Measurements from ENCODE around the gene SH3PXD2A.
A peak's percentile ranks its signal among the peaks of the same experiment; 100 is the strongest.

Gene SH3PXD2A

DNA sequence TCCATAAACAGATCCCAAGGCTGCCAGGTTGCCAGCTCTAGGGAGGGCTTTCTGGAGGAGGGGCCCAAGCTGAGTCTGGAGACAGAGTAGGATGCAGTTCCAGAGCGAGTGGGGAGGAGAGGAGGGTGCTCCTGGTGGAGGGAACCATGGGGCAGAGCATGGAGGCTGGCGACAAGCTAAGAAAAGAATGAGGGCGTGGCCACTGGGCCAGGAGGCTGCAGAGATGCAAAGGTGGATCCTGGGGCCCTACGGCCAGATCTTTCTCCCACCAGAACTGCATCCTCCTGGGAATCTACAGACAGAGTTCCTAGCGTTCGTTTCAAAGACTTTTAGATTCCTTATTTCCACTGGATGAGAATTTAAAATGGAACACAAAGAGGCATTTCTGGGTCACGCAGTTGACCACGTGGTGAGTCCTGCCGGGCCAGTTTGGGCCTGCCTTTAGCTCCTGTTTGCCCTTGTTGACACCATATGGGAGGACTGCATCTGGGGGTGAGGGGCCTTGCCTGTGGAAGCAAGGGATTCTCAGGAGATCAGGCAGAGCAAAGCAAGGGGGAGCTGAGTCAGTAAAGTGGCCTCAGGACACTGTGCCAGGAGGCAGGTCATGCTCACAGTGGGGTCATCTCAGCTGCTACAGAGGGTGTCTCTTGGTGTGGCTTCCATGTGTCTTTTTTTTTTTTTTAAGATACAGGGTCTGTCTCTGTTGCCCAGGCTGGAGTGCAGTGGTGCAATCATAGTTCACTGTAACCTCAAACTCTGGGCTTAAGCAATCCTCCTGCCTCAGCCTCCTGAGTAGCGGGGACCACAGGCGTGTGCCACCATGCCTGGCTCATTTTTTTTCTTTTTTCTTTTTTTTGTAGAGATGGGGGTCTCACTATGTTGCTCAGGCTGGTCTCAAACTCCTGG is 137.8 kb downstream of the SH3PXD2A start:
- no peak for DNase-seq

DNA sequence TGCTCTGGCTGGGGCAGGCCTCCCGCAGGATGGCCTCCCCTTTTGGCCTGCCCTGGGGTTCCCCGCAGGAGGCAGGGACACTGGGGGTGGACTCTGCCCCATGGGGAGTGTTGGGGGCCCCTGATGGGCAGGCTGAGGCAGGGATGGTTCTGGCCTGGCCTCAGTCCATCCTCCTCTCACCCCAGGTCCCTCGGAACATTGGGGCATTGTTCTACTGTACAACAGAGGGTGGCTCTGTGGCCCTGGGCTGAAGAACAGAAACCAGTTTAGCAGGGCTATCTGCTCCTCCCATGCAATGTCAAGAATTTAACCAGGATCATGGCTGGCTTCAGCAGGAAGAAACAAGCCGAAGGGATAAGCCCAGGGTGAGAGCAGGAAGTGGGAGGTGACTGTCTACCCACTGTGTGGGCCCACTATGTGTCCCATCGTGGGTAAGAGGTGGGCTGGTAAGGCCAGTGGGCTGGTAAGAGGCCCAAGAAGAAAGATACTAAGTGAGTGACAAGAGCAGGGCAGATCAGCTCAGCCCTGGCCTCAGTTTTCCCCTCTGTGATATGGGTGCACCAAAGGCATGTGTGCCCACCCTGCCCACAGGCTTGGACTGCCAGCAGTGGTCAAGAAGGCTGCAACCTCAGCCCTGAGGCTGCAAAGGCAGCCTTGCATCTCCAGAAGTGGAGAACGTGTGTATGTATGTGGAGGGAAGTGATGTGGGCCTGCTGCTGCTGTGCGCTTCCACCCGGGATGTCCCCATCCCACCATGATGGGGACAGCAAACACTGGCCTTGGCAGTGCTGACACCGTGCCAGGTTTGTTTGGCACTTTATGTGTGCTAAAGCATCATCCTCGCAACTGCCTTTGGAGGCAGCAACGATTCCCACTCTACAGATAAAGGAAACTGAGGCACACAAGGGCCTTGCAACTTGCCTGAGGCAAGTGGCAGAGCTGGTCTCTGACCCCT is 138.9 kb downstream of the SH3PXD2A start:
- peak; percentile 78 for DNase-seq

DNA sequence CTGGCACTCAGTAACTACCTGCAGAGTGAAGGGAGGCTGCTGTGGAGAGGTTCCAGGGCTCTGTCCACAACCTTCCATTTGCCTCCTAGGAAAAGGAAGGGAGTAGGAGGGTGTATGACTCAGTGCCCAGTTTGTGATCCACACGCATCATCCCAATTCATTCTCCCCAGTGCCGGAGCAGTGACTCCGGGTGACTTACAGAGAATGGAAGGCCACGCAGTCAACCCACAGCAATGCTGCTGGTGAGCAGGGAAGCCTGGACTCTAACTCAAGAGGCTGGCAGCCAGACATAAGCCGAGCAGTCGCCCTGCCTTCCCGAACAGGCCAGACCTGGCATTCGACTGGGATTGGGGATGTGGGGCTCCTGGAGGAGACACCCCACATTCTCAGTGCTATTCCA is 139.9 kb downstream of the SH3PXD2A start:
- DNase-seq, result no peak

DNA sequence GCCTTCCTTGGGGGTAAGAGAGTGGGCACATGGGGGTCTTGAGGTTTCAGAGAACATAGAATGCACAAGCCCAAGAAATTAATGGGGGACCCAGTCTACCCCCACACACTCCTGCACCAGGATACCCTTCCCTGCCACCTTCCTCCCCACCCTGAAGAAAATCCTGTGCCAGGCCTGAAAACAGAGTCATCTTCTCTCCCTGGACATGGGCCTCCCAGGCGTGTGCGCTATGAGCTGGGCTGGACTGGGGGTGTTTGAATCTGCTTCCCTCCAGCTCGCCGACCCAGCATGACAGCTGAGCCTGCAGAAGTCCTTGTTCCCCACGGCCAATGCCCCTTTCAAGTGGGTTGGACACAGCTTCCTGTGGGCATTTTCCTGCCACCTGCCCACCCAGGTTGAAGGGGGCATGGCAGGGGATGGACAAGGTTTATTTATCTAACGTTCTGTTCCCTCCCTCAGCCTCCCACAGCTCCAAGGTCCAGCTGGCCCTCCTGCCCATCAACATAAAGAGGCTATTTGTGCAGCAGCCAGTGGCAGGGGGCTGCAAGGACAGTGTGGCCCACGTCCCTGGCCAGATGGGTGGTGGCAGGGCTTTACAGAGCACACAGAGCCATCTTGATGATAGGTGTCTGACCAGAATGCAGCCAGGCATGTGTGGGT is 141.0 kb downstream of the SH3PXD2A start:
- no peak for DNase-seq

DNA sequence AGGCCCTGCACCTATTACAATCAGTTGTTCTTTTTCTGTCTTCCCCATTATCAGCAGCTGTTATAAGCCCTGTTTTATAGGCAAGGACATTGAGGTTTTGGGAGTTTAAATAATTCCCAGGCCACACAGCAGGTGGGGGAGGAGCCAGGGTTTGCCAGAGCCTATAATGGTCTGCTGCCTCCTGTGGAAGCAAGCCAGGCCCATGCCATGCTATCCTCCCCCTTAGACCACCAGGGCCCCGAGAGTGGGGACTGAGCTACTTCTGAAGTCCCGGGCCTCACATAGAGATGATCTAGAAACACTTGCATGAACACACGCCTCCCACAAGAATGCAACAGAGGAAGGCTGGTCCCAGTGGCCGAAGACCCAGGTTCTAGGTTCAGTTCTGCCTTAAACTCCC is 141.7 kb downstream of the SH3PXD2A start:
- DNase-seq, result no peak

DNA sequence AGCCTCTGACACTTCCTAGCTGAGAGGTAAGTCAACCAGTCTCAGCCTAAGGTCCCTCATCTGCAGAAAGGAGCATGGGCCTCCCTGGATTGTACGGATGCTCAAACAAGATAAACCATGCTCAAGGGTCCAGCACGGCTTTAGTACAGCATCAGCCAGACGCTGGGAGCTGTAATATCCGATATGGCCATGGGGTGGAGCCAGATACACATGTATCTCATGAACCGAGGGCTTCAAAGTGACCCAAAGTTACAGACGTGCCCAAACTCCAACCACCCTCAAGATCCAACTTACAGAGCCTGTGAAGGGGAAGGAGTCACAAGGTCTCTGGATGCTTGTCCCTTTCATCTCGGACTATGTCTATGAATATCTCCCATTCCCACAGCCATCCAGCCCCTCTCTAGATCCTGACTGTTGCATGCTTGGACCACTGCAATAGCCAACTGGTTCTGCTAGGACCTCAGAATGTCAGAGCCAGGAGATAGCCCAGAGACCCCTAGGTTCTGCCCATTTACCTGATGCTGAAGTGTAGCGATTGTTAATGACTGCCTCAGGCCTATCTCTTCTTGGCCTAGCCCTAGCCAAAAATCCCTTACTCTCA is 142.4 kb downstream of the SH3PXD2A start:
- DNase-seq, result peak; percentile 91

DNA sequence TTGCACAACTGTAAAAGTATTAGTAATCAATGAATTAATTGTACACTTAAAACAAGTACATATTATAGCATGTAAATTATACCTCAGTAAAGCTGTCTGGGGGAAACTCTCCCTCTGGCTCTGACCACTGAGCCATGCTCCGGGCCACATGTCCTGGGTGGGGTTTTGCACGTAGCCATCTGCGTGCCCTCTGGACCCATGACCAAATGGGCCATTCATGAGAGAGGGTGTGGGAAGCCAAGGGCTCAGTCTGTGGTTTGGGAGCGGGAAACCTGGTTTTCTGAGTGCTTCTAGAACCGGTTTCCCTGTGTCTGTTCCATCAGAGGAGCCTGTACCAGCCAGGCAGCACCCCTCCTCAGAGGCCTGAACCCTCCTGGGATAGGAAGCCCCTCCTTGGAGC is 143.2 kb downstream of the SH3PXD2A start:
- no peak for DNase-seq

DNA sequence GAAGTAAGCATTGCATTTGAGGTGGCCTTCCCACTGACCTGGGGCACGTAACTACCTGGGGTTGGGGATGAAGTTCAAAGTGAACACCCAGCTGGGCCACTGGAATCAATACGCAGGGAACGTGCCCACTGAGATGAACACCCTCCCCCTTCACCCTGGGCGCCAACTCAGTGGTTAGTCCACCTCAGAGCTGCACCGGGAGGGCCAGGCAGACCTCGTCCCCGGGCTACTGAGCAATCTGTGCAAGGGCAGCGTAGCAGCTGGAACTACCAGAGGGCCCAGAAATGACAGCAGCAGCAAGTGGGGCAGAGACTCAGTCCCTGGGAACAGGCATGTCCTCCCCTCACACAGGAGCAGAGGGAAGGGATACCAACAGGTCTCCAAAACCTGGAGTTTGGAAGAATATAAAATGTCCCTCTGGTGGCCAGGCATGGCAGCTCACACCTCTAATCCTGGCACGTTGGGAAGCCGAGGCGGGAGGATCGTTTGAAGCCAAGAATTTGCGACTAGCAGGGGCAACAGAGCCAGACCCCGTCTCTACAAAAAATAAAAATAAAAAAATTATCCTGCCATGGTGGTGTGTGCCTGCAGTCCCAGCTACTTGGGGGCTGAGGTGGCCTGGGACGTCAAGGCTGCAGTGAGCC is 143.9 kb downstream of the SH3PXD2A start:
- DNase-seq, result no peak

DNA sequence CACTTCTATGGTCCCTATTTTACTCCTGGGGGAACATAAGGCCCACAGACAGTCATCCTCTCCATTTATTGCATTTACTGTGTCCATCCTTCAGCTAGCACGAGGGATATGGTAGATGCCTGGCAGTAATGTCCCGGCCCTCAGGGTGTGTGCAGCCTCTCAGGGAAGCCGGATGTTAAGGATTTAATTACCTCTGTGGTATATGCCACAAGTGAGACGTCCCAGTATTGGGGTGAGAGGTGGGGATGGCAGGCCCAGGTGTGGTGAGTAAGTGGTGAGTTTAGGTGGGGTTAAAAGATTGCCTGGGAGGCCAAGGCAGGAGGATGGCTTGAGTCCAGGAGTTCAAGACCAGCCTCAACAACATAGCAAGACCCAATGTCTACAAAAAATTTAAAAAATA is 144.9 kb downstream of the SH3PXD2A start:
- no peak for DNase-seq

DNA sequence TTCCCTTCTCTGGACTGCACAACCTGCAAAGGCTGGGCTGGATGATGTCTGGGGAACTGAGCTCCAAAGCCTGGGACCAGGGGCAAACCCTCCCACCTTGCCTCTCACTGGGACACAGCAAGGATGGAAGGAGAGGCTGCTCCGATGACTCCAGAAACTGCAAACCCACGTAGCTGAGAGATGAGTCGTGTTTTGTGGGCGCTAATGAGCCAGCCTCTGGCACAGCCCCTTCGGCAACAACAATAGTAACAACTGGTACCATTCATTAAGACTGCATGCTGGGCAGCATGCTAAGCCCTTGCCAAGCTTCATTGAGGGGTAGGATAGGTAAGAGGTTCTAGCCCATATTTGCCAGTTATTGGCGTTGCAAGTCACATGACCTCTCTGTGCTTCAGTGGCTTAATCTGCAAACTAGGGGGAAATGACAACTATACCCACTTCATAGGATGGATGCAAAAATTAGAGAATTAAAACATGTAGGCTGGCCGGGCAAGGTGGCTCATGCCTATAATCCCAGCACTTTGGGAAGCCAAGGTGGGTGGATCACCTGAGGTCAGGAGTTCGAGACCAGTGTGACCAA is 145.9 kb downstream of the SH3PXD2A start:
- DNase-seq, result peak; percentile 68

DNA sequence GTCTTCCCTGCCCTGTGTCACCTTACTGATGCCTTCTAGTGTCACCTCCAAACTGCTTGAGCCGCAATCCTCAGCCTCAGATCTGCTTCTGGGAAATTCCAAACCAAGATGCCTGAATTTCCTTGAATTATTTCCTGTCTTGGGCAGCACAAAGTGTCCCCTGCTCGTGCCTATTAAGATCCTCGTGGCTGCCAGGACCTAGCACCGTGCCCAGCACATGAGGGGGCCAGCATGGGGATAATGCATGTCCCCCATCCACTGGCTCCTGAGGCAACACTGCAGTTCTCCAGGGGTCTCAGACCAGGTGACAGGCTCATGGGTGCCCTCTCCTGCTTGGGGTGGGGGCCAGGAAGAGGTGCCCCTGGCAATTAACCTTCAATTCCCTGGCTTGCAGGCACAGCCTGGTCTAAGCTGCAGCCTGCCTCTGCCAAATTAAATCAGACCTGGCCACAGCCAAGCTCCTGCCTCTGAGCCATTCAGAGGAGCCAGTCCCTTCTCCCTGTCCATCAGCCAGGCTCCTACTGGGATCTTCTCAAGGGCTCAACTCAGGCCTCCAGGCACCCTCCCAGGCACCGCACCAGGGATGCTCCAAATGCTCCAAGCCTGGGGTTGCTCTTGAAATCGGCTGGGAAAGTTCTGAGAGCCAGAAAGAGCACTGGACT is 146.6 kb downstream of the SH3PXD2A start:
- DNase-seq, result no peak

DNA sequence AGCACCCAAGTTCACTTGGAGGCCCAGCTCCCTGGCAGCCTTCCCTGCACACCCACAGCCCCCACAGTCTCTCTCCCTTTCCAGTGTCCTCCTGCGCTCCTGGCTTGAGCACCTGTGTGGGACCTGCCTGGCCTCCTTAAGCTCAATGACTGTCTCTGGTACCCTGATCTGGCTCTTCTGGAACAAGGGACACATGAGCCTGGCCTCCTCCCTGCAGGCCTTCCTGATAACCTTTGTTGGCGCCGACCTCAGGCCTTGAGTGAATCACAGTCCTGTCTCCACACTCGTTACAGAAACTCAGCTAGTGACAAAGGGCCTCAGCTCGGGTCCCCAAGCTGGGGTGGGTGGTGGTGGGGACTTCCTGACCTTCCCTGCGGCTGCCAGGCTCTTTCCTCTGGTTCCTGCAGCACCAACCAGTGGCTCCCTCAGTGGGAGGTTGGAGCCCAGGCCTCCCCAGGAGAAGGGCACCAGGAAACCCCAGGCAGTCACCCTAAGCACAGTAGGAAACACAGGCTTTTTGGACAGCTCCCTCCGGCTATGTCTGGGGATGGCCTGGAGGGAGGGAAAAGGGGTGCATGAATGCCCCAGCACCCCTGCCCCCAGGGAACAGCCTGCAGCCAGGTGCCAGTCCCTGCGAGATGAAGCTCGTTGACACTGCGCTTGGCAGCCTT is 147.3 kb downstream of the SH3PXD2A start:
- no peak for DNase-seq

DNA sequence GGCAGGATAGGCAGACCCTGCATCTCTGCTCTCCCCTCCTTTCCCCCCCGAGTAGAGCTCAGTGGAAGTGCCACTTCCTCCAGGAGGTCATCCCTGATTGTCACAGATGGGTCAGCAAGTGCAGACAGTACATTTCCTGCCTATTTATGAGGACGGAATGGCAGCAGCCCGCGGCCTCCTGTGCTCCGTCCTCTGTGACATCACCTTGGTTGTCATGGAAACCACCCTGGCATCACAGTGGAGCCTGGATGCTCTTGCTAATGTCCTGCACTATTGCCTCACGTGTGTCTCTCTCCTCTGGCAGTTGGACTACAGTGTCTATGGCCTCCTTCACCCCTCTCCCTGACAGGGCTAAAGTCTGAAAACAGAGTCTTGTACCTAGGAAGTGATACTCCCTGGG is 148.6 kb downstream of the SH3PXD2A start:
- DNase-seq, result no peak

DNA sequence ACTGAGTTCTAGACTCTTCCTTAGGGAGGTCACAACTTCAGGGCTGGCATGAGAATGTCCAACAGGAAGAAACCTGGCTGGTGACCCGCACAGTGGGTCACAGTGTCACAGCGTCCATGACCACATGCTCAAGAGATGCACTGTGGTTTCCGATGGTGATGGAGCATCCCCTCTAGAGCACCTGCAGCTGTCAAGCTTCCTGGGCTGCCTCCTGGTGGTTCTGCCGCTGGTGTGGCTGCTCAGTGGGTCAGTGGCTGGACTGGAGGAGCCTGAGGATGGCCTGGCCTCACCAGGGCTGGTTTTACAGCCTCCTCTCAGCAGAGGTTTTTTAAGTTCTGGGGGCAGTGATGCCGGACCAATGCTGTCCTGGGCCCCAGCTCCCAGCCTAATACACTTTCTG is 149.3 kb downstream of the SH3PXD2A start:
- no peak for DNase-seq

DNA sequence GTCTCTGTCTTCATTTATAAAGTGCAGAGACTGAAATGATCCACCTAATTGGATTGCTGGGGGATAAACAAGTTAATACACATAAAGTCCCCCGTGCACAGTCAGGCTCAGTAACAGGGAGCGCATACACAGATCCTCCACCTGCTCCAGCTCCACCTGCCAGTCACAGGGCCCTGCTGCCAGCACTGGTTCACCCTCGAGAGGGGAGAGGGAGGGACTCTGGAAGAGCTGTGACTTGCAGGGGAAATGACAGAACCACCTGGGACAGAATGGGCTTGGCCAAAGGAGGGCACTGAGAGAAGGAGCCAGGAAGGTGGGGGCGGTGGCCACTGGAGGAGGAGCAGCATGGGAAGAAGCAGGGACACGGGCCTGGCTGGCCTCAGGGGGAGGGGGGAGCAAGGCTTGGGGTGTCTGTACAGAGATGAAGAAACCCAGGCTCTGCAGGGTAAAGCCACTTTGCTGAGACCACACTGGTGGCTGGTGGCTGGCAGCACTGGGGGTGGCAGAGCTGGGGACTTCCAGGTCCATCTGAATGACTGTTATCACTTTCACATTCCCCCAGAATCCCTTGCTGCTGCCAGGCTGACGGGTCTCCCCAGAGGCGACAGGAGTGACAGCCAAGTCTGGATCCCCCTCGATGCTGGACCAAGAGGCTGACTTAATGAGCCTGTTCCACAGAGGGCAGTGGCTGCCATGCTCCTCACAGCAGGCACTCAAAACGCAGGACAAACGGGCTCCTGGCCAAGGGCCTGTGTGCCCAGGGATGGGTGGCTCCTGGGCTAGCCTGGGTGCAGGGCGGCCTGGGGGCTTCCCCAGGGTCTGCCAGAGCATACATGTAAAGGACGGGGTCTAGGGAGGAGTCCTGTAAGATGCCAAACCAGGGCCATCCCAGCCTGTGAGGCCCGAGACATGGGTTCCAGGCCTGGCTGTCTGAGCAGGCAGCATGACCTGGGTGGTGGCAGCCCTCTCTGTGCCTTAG is 151.1 kb downstream of the SH3PXD2A start:
- DNase-seq, result no peak

DNA sequence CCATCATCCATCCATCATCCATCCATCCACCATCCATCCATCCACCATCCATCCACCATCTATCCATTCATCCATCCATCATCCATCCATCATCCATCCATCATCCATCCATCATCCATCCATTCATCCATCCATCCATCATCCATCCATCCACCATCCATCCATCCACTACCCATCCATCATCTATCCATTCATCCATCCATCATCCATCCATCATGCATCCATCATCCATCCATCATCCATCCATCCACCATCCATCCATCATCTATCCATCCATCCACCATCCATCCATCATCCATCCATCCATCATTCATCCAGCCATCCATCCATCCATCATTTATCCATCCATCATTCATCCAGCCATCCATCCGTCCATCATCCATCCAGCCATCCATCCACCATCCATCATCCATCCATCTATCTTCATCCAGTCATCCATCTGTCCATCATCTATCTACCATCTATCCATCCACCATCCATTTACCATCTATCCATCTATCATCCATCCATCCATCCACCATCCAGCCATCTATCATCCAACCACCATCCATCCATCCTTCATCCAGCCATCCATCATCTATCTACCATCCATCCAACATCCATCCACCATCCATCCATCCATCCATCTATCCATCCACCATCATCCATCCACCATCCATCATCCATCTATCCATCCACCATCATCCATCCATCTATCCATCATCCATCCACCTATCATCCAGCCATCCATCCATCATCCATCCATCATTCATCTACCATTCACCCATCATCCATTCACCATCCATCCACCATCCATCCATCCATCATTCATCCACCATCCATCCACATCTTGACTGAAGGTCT is 153.8 kb downstream of the SH3PXD2A start:
- no peak for DNase-seq

DNA sequence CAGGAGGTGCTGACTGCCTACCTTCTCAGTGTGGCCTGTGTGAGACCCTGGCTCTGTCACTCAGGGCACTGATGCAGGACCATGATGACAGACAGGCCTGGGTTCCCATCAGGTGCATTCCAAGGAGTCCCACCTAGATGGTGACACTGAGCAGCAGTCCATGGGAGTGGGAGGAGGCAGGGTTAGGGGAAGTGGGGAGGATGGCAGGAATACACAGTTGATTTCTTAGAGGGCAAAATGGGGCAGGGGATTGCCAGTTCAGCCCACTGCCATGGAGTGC is 155.0 kb downstream of the SH3PXD2A start:
- no peak for DNase-seq

DNA sequence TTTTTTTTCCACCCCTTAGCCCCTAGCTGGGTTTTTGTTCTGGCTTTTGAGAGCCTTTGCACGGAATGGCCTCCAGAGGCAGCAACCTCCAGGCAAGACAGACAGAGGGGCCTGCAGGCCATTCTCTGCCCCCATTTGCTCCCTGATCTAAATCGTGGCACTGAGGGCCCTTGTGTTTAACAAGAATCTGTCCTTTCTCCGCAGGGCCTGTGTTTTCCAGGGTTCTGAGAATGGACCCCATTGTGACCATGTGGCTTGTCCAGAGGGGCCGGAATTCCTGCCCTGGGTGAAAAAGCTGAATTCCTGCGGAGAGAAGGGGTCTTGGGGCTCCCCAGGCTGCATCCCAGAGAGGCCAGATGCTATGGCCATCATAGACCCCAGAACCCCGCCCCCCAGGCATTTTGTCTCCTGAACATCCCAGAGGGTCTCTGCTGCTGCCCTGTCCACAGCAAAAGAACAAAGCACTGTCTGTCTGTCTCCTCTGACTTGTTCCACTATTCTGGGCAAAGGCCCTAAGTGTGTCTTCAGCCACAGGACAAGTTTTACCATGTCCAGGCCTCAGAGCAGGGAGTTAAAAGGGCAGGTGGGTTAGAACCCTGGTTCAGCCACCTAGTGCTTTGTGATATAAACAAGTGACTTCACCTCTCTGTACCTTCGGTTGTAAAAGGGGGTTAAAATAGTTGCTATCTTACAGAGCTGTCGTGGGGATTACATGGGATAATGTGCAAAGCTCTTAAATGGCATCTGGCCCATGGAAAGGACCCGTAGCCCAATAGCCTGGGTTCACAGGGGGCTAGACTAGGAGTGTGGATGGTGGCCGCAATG is 155.6 kb downstream of the SH3PXD2A start:
- peak; percentile 67 for DNase-seq
